Measurements from ENCODE around the gene LBP. TPM values are rescaled to one million over a fixed set of nuclear protein-coding genes. Genes with fewer than 3 reads are reported as not detected.
"Not testable (repeated sequence)": the region's sequence is repeated elsewhere in the genome, so short reads cannot be mapped to it uniquely, and the experiment has no call there.

Gene LBP
- polyA plus RNA-seq, 3 donors from 2014 or later, result not detected

DNA sequence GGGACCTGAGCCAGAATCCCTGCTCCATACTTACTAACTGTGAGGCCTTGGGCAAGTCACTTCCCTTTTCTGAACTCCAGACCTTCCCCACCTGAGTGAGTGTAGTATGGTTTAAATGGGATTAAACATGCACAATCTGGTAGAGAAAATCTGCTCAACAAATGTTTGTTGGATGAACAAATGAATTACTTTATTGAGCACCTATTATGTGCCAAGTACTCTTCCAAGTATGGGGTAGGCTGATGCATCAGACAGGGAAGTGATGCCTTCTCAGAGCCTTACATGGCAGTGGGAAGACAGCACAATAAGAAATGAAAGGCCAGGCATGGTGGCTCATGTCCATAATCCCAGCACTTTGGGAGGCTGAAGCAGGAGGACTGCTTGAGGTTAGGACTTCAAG lies 15.0 kb upstream of the LBP start:
- H3K9me3 Mint-ChIP-seq, result peaks cover 0 to under 1% (median 0%) of the 10 kb centered on the region in 6 donors
- H3K27ac Mint-ChIP-seq, result no peak overlapping the region
- no peak overlapping the region for H3K4me3 Mint-ChIP-seq
- no peak for DNase-seq
- peaks cover 0 to 4% of the 10 kb centered on the region in 2 donors for H3K4me1 Mint-ChIP-seq
- no peaks in the 10 kb centered on the region for H3K36me3 Mint-ChIP-seq
- peaks cover 2 to 19% (median 4%) of the 10 kb centered on the region in 3 donors for H3K27me3 Mint-ChIP-seq (ENCODE audit: low read depth in 3 of 3)

DNA sequence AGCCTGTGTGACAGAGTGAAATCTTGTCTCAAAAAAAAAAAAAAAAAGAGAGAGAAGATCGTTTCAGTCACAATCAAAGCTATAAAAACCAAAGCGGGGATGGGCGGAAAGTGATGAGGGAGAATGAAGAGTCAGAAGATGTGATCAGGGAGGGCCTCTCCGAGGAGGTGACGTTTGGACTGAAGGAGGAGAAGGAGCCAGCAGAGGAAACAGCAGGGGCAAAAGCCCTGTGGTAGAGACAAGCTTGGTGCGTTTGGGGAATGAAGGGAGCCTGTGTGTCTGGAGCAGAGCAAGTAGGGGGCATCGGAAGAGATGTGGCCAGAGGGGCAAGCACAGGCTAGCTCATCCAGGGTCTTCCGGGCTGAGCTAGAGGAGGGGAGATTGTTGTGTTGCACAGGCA lies 14.5 kb upstream of the LBP start:
- H3K27me3 Mint-ChIP-seq (ENCODE audit: low read depth in 3 of 3), result peaks cover 2 to 23% (median 5%) of the 10 kb centered on the region in 3 donors
- no peak overlapping the region for H3K4me3 Mint-ChIP-seq
- no peaks in the 10 kb centered on the region for H3K36me3 Mint-ChIP-seq
- DNase-seq, result no peak
- no peak overlapping the region for H3K27ac Mint-ChIP-seq
- H3K4me1 Mint-ChIP-seq, result peaks cover 0 to 4% of the 10 kb centered on the region in 2 donors
- peaks cover 0 to 4% (median 0%) of the 10 kb centered on the region in 6 donors for H3K9me3 Mint-ChIP-seq

DNA sequence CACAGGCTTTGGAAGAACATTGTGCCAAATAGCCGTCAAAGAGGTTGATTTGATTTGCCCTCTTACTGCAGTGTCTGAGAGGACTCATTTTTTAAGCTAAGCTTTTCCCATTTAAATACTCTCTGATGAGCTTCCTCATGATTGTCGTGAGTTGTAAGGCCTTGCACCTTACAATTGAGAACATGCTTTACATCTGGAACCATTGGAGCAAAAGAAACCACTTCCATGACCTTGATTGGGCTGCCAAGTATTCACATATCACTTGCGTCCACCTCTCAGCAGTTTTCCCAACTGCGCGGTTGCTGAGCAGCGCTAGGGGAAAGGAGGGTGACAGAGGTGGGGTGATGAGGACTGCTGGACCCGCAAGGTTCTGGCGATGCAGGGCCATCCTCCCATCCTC lies 12.3 kb upstream of the LBP start:
- H3K27me3 Mint-ChIP-seq (ENCODE audit: low read depth in 3 of 3), result peaks cover 3 to 23% (median 5%) of the 10 kb centered on the region in 3 donors

DNA sequence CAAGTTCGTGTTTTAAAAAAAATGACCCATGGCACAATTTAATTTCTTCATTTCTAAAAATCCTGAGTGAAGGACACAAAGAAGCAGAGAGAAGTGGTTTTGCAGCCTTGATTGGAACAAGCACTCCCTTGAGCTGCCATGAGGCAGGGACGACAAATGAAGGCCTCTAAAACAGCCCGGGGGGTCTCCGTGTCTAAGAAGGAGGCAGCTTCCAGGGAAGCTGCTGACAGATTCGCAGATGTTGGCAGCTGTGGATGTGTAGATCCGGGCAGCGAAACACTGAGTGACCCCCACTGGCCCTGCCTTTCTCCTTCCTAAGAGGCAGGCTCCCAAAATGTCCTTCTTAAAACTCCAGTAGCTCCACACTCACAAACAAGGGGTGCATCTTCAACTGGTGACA lies 9.6 kb upstream of the LBP start:
- H3K27ac Mint-ChIP-seq, result no peak overlapping the region
- peaks cover 0 to 6% (median 3%) of the 10 kb centered on the region in 3 donors for H3K36me3 Mint-ChIP-seq
- no peak overlapping the region for H3K4me3 Mint-ChIP-seq
- H3K9me3 Mint-ChIP-seq, result peaks cover 6 to 16% (median 10%) of the 10 kb centered on the region in 6 donors
- DNase-seq, result no peak
- peaks cover 0 to 4% of the 10 kb centered on the region in 2 donors for H3K4me1 Mint-ChIP-seq
- peaks cover 3 to 14% (median 5%) of the 10 kb centered on the region in 3 donors for H3K27me3 Mint-ChIP-seq (ENCODE audit: low read depth in 3 of 3)

More for the DNA sequence above, 12.3 kb upstream of the LBP start:
- peaks cover 0 to 4% of the 10 kb centered on the region in 2 donors for H3K4me1 Mint-ChIP-seq
- no peak overlapping the region for H3K27ac Mint-ChIP-seq
- H3K9me3 Mint-ChIP-seq, result peaks cover 6 to 16% (median 9%) of the 10 kb centered on the region in 6 donors
- no peak overlapping the region for H3K4me3 Mint-ChIP-seq
- no peak for DNase-seq
- H3K36me3 Mint-ChIP-seq, result peaks cover 0 to 6% (median 3%) of the 10 kb centered on the region in 3 donors

DNA sequence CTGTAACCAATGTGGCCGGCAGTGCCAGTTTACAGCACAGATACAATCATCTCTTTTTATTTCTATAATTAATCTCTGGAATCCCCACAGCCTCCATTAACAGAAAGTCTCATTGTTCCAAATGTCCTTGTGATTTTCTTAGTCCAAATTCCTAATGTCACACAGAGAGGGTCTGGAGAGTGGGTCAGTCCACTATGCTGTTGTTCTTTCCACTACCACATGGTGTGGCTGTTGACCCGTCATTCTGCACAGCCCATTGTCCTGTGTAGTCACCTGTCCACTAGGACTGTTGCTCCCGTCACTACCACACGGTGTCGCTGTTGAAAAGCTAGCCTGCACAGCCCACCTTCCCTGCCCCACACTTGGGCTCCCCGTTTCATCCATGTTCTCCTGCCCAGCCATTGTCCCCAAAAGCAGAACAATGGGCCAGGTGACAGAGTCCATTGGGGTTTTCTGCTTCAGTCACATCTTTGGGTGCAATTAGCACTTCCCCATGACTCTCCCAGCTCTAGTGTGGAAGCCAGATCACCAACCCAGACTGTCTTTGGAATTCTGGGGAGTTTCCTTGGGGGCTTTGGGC lies 8.6 kb upstream of the LBP start:
- no peak for DNase-seq
- H3K27ac Mint-ChIP-seq, result no peak overlapping the region
- no peak overlapping the region for H3K4me3 Mint-ChIP-seq
- H3K36me3 Mint-ChIP-seq, result peaks cover 0 to 6% (median 3%) of the 10 kb centered on the region in 3 donors
- peaks cover 3 to 12% (median 5%) of the 10 kb centered on the region in 3 donors for H3K27me3 Mint-ChIP-seq (ENCODE audit: low read depth in 3 of 3)
- peaks cover 6 to 16% (median 10%) of the 10 kb centered on the region in 6 donors for H3K9me3 Mint-ChIP-seq
- peaks cover 0 to 4% of the 10 kb centered on the region in 2 donors for H3K4me1 Mint-ChIP-seq

DNA sequence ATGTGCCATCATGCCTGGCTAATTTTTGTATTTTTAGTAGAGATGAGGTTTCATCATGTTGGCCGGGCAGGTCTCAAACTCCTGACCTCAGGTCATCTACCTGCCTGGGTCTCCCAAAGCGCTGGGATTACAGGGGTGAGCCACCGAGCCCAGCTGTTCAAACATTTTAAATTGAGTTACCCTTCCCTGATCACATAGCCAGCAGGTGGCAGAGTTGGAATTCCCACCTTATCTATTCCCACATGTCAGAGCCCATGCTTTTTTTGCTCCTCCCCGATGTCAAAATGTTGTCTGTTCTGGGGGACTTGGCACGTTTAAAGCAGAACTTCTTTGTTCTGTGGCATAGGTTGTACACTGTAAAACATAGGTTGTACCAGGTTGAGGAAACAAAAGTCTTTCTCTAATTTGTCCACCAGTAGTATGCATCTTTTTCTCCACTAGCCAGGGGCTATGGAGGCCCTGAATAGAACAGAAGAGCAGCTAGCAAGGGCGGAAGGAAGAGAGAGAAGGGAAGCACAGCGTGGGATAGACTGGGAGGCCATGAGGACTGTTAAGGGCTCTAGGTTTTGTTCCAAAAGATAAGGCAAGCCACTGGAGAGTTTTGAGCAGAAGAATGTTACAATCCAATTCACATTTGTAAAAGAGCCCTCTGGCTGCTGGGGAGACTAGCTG lies 7.3 kb upstream of the LBP start:
- Mint-ChIP-seq H3K36me3 (peaks cover 0 to 6% (median 3%) of the 10 kb centered on the region in 3 donors), H3K4me3 (no peak overlapping the region), H3K27ac (no peak overlapping the region), H3K27me3 (ENCODE audit: low read depth in 3 of 3) (peaks cover 3 to 14% (median 5%) of the 10 kb centered on the region in 3 donors), H3K4me1 (peaks cover 0 to 4% of the 10 kb centered on the region in 2 donors), H3K9me3 (peaks cover 6 to 16% (median 10%) of the 10 kb centered on the region in 6 donors)
- DNase-seq, result no peak

DNA sequence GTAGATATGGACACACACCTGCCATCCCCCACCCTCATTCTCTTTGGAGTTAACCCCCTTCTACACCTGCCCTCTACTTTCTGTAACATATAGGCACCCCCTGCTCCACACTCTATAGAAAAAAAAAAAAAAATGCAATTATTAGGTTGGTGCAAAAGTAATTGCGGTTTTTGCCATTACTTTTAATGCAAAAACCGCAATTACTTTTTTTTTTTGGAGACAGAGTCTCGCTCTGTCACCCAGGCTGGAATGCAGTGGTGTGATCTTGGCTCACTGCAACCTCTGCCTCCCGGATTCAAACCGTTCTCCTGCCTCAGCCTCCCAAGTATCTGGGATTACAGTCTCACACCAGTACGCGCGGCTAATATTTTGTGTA lies 6.8 kb upstream of the LBP start:
- not testable (repeated sequence) for H3K4me3 Mint-ChIP-seq, DNase-seq, H3K27ac Mint-ChIP-seq, H3K4me1 Mint-ChIP-seq, H3K36me3 Mint-ChIP-seq
- Mint-ChIP-seq H3K9me3 (peaks cover 6 to 16% (median 10%) of the 10 kb centered on the region in 6 donors), H3K27me3 (ENCODE audit: low read depth in 3 of 3) (peaks cover 3 to 14% (median 5%) of the 10 kb centered on the region in 3 donors)

DNA sequence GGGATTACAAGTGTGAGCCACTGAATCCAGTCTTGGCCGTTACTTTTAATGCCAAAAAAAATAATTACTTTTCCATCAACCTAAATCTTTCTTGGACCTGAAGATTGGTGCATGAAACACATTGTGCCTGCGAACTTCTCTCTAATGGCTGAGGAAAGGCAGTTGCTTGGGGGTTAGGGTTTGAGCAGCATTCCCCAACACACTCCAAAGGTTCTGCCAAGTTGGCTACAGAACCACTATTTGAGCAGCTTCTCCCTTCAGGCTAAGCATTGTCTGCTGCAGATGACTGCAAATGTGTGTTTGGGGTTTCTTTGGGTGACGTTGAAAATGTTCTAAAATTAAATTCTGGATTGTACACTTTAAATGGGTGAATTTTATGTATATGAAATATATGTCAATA lies 6.3 kb upstream of the LBP start:
- Mint-ChIP-seq H3K27me3 (ENCODE audit: low read depth in 3 of 3) (peaks cover 3 to 14% (median 5%) of the 10 kb centered on the region in 3 donors), H3K27ac (no peak overlapping the region), H3K36me3 (peaks cover 0 to 6% (median 3%) of the 10 kb centered on the region in 3 donors), H3K4me1 (peaks cover 0 to 4% of the 10 kb centered on the region in 2 donors), H3K9me3 (peaks cover 6 to 16% (median 10%) of the 10 kb centered on the region in 6 donors), H3K4me3 (no peak overlapping the region)
- no peak for DNase-seq

DNA sequence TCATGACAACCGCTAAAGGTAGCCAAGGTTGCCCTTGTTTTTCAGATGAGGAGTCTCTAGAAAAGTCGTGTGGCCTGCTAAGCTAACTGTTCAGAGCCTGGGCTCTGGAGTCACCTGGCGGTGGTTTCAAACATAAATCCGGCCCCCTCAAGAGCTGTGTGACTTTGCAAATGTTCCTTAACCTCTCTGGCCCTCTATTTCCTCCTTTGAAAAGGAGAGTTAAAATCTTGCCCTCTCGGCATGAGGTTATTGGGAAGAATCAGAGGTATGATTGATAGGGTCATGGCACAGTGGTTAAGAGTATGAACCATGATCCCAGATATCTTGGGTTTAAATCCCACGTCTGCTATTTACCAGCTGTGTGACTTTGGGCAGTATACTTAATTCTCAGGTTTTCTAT lies 5.6 kb upstream of the LBP start:
- Mint-ChIP-seq H3K36me3 (peaks cover 0 to 6% (median 3%) of the 10 kb centered on the region in 3 donors), H3K27me3 (ENCODE audit: low read depth in 3 of 3) (peaks cover 2 to 14% (median 5%) of the 10 kb centered on the region in 3 donors), H3K9me3 (peaks cover 6 to 16% (median 10%) of the 10 kb centered on the region in 6 donors), H3K4me1 (peaks cover 0 to 4% of the 10 kb centered on the region in 2 donors), H3K27ac (no peak overlapping the region), H3K4me3 (no peak overlapping the region)
- no peak for DNase-seq

DNA sequence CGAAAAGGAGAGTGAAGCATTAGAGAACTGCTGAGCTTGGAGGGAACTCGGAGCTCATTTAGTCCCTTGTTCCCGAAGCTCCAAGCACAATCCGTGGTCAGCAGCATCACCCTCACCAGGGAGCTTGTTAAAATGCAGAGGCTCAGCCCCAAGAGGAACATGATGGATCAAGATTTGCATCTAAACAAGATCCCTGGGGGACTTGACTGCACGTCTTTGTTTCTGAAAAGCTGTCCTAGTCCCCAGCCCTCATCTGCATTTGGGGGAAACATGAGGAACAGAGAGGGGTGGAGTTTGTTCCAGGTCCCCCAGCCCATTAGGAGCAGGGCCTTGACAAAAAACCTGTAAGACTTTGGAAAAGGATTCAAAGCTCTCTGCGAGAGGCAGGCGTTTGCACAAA lies 4.1 kb upstream of the LBP start:
- DNase-seq, result no peak
- Mint-ChIP-seq H3K9me3 (peaks cover 6 to 13% (median 7%) of the 10 kb centered on the region in 6 donors), H3K27ac (no peak overlapping the region), H3K27me3 (ENCODE audit: low read depth in 3 of 3) (peaks cover 0 to 8% (median 5%) of the 10 kb centered on the region in 3 donors), H3K36me3 (peaks cover 0 to 6% (median 3%) of the 10 kb centered on the region in 3 donors), H3K4me3 (no peak overlapping the region), H3K4me1 (no peaks in the 10 kb centered on the region)

DNA sequence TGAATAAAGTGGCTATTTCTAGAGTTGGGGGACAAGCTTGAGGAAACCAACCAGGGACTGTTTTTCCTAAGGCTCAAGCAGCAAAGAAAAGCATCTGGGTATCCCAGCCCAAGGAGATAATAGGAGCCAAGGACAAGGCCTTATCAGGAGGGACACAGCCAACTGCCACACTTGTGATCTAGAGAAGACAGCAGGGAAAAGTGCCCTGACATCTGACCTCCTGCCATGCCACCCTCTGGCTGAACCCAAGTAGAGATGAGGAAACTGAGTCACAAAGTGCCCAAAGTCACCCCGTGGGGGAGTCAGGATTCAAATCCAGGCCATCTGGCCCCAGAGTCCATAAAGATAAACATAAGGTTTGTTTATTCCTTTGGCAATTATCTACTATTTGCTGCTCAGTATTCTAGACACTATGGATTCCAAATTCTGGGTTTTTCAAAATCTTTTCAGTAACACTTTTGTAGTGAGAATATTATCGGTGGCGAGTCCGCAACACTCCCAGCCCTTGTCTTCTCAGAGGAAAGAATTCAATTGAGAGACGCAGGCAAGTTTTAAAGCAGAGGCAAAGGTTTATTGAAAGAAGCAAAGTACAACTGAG lies 3.5 kb upstream of the LBP start:
- H3K27ac Mint-ChIP-seq, result no peak overlapping the region
- H3K4me3 Mint-ChIP-seq, result no peak overlapping the region
- no peaks in the 10 kb centered on the region for H3K4me1 Mint-ChIP-seq
- peaks cover 4 to 9% (median 4%) of the 10 kb centered on the region in 6 donors for H3K9me3 Mint-ChIP-seq
- H3K36me3 Mint-ChIP-seq, result peaks cover 0 to 5% (median 3%) of the 10 kb centered on the region in 3 donors
- no peak for DNase-seq
- H3K27me3 Mint-ChIP-seq (ENCODE audit: low read depth in 3 of 3), result peaks cover 0 to 8% (median 2%) of the 10 kb centered on the region in 3 donors

DNA sequence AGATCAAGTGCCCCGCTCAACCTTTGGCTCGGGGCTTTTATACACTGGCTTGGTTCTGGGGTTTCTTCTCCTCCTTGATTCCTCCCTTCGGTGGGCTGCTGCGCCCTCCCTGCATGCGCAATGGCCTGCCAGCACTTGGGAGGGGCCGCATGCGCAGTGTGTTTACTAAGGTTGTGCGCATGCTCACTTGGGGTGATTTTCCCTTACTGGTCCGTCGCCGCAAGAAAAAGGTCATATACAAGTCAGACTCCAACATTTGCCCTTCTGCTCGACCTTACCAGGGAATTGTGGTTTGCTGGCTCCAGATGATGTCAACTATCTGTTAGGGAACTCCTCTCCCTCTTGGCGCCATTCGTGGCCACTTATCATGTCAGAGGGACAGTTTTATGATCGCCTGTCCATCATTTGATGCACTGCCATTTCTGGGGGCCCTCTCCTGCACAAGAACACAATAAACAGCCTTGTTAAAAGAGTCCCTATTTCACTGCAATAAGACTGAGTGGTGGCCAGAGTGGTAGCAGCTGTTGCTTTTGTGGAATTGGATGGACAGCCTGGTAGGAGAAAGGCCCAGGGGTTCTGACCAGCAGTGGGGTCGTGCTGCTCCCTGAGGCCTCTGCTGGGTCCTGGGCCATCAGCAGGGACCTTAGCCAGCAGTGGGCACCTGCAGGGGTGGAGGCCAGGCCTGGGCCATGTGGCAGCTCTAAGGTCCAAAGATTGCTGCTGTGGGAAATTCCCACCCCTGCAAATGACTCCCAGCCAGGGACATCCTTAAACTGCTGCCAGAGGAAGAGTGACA lies 2.8 kb upstream of the LBP start:
- H3K4me1 Mint-ChIP-seq, result no peaks in the 10 kb centered on the region
- H3K4me3 Mint-ChIP-seq, result no peak overlapping the region
- DNase-seq, result no peak
- peaks cover 0 to 8% (median 0%) of the 10 kb centered on the region in 3 donors for H3K27me3 Mint-ChIP-seq (ENCODE audit: low read depth in 3 of 3)
- peaks cover 0 to 6% (median 0%) of the 10 kb centered on the region in 6 donors for H3K9me3 Mint-ChIP-seq
- H3K36me3 Mint-ChIP-seq, result no peaks in the 10 kb centered on the region
- H3K27ac Mint-ChIP-seq, result no peak overlapping the region

DNA sequence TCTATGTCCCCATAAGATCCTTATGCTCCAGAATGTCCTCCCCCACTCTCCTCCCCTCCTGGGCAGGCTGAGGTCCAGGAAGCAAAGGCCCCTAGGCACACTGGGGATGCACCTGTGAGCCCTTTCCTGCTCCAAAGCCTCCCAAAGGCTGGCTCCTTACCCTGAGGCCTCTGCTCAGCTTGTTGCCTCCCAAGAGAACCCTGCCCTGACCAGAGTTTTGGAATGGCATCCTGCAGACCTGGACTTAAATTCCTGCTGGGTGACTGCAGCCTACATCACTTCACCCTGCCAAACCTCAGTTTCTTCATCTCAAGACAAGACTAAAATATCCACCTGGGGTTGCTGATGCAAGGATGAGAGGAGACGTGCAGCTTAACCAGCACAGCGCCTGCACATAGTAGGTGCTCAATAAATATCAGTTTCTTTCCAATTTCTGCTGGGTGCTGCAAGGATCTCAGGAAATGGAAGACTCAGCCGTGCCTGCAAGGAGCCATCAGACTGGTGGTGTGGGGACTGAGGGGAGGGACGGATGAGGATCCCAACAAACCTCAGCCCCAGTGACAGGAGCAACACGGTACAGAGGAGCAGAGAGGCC lies 2.1 kb upstream of the LBP start:
- H3K27ac Mint-ChIP-seq, result no peak overlapping the region
- H3K4me1 Mint-ChIP-seq, result no peaks in the 10 kb centered on the region
- no peak overlapping the region for H3K4me3 Mint-ChIP-seq
- no peaks in the 10 kb centered on the region for H3K36me3 Mint-ChIP-seq
- peaks cover 0 to 8% (median 0%) of the 10 kb centered on the region in 3 donors for H3K27me3 Mint-ChIP-seq (ENCODE audit: low read depth in 3 of 3)
- no peak for DNase-seq
- H3K9me3 Mint-ChIP-seq, result no peaks in the 10 kb centered on the region
